Aorta (tissue), 5 donors: ENCODE data around the gene CDHR1. TPM values are rescaled to one million over a fixed set of nuclear protein-coding genes. Genes with fewer than 3 reads are reported as not detected.

ENCODE experiments used
- ATAC-seq: fragments of 200-7000 bp; cut with Tn5 transposase; one replicate; pipeline ENCODE4 v1.9.1; 2022; ENCODE audit warnings: moderate library complexity; ENCODE audit not compliant: low FRiP score
- DNase-seq, 2 donors: peaks; one replicate each; pipeline ENCODE4 v3.0.0-alpha.2; 2020
- H3K27ac ChIP-seq, 2 donors: one replicate each; pipeline ENCODE4 v1.5.1; 2013; ENCODE audit warnings: low read length in 2 of 2, mild to moderate bottlenecking in 2 of 2, moderate library complexity in 2 of 2, control low read depth in 1 of 2, inconsistent platforms in 1 of 2, low read depth in 1 of 2
- H3K27me3 ChIP-seq, 2 donors: one replicate each; pipeline ENCODE4 v1.6.1; 2013; ENCODE audit warnings: control low read depth in 1 of 2, low read length in 1 of 2, mild to moderate bottlenecking in 1 of 2, moderate library complexity in 1 of 2; ENCODE audit not compliant: insufficient read depth in 2 of 2, control insufficient read depth in 1 of 2
- H3K36me3 ChIP-seq, 2 donors: one replicate each; pipeline ENCODE4 v1.6.1; 2013; ENCODE audit warnings: control low read depth in 1 of 2, low read length in 1 of 2, mild to moderate bottlenecking in 1 of 2; ENCODE audit not compliant: insufficient read depth in 2 of 2, control insufficient read depth in 1 of 2
- H3K4me1 ChIP-seq, 2 donors: one replicate each; pipeline ENCODE4 v1.6.1; 2013; ENCODE audit warnings: low read length in 2 of 2, control low read depth in 1 of 2, mild to moderate bottlenecking in 1 of 2, moderate library complexity in 1 of 2; ENCODE audit not compliant: insufficient read depth in 2 of 2, control insufficient read depth in 1 of 2
- H3K4me3 ChIP-seq, 2 donors: one replicate each; pipeline ENCODE4 v1.5.1; 2013; ENCODE audit warnings: low read length in 2 of 2, control low read depth in 1 of 2, mild to moderate bottlenecking in 1 of 2
- H3K9me3 ChIP-seq: one replicate; pipeline ENCODE4 v1.6.1; 2013; ENCODE audit warnings: mild to moderate bottlenecking, low read length; ENCODE audit not compliant: control insufficient read depth
- WGBS, 2 donors: extraction: QIAGEN DNeasy Blood & Tissue Kit; methylation state at CpG; one replicate each; pipeline ENCODE4 v1.1.7; 2013; 5-methylcytosine and 5-hydroxymethylcytosine counted together
- intact Hi-C, 2 donors: fragments of 100-400 bp; cut with DNase I; formaldehyde crosslinking; loops; one replicate each; pipeline versions ENCODE4 v1.14.2 to v1.15.0; 2022
- polyA plus RNA-seq, 2 donors: library from polyadenylated mRNA; stranded (reverse); fragments of 200-250 nt; gene quantifications; one replicate each; pipeline ENCODE4 v1.2.3, GENCODE V29; 2013
- total RNA-seq, 2 donors: library from RNA; stranded (reverse); fragmentation: NEBNext Ultra II Directional; extraction: Animal tissue kit (Norgen Biotek cat#: 25700); gene quantifications; one replicate each; pipeline ENCODE4 v1.2.1, GENCODE V29; 2021
- donor health status: healthy with polysubstance abuse.
- donor health status: Bipolar disorder and iron deficiency.
- donor health status: DM: no; HTN: no; CAD: no.
- donor health status: DM: no; HTN: no; CAD: no.
- donor health status: DM: yes; HTN: yes; CAD: no.

Gene CDHR1
- total and polyA plus RNA-seq, 4 donors = 0.32 to 0.42 TPM; not detected in 2

DNA sequence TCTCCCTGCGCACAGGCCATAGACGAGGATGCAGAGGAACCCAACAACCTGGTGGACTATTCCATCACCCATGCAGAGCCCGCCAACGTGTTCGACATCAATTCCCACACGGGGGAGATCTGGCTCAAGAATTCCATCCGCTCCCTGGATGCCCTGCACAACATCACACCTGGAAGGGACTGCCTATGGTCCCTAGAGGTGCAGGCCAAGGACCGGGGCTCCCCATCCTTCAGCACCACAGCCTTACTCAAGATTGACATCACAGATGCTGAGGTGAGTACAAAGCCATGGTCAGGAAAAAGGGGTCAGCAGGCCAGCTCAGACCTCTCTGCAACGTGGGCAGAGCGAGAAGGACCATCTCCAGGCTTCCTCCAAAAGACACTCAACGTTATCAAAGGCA lies 18.7 kb downstream of the CDHR1 start:
- Histone ChIP-seq H3K27me3 (no peaks in the 10 kb centered on the region), H3K27ac (no peak overlapping the region), H3K4me1 (no peaks in the 10 kb centered on the region), H3K4me3 (no peak overlapping the region), H3K9me3 (no peaks in the 10 kb centered on the region), H3K36me3 (no peaks in the 10 kb centered on the region)
- 87% methylated on average over 11 of the region's 11 CpGs for WGBS, 2 donors
- ATAC-seq (no peak), DNase-seq (no peak)
- intact Hi-C loops = no loop called here

DNA sequence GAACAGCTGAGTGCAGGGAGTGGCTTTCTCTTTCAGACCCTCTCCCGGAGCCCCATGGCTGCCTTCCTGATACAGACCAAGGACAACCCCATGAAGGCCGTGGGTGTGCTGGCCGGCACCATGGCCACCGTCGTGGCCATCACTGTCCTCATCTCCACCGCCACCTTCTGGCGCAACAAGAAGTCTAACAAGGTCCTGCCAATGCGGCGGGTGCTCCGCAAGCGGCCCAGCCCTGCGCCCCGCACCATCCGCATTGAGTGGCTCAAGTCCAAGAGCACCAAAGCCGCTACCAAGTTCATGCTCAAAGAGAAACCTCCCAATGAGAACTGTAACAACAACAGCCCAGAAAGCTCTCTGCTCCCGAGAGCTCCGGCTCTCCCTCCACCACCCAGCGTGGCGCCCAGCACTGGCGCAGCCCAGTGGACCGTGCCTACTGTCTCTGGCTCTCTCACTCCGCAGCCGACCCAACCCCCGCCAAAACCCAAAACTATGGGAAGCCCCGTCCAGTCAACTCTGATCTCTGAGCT lies 19.8 kb downstream of the CDHR1 start:
- intact Hi-C loops = no loop called here
- WGBS, 2 donors = 65 to 83% methylated on average over 24 to 25 of the region's 25 CpGs
- H3K4me1 ChIP-seq = no peaks in the 10 kb centered on the region
- ATAC-seq (no peak), DNase-seq (no peak)
- no peak overlapping the region for H3K27ac ChIP-seq
- H3K9me3 ChIP-seq = no peaks in the 10 kb centered on the region
- H3K4me3 ChIP-seq = no peak overlapping the region
- no peaks in the 10 kb centered on the region for H3K36me3 ChIP-seq
- H3K27me3 ChIP-seq = no peaks in the 10 kb centered on the region

- Histone ChIP-seq H3K36me3 (no peaks in the 10 kb centered on the region), H3K4me1 (no peaks in the 10 kb centered on the region), H3K27me3 (no peaks in the 10 kb centered on the region), H3K27ac (no peak overlapping the region), H3K9me3 (no peaks in the 10 kb centered on the region), H3K4me3 (no peak overlapping the region)
- WGBS, 2 donors = 52 to 55% methylated on average over 12 of the region's 12 CpGs
- ATAC-seq (no peak), DNase-seq (no peak)
- intact Hi-C loops = no loop called here
These were observed 20.4 kb downstream of the CDHR1 start for GRCh38 chr10:84214612-84215235.

GRCh38 chr10:84216834-84217233 lies 22.5 kb downstream of the CDHR1 start:
- no peak for DNase-seq
- H3K36me3 ChIP-seq = no peaks in the 10 kb centered on the region
- H3K27me3 ChIP-seq = no peaks in the 10 kb centered on the region
- H3K9me3 ChIP-seq = no peaks in the 10 kb centered on the region
- no peak overlapping the region for H3K27ac ChIP-seq
- H3K4me3 ChIP-seq = no peak overlapping the region
- 81 to 84% methylated on average over 9 of the region's 9 CpGs for WGBS, 2 donors
- intact Hi-C loops = no loop called here
- no peak for ATAC-seq
- no peaks in the 10 kb centered on the region for H3K4me1 ChIP-seq

DNA sequence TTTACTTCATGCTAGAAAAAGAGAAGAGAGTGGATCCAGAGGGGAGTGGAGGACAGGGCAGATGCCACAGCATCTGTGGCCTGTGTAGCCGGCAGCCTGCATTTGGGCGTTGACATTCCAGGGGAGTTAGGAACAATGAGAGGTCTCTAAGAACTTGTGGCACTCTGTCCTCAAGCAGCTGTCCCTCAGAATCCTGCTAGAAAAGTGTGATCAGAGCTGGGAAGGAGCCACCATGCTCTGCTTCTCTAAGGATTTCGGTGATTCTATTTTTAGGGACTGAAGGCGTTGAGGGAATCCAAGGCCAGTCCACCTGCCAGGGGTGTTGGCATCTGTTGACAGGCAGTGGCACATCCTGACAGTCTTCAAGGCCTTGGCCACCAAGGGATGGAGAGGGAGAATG lies 23.4 kb downstream of the CDHR1 start:
- H3K4me3 ChIP-seq = no peak overlapping the region
- H3K27ac ChIP-seq = no peak overlapping the region
- no peak for DNase-seq
- H3K4me1 ChIP-seq = no peaks in the 10 kb centered on the region
- no peak for ATAC-seq
- WGBS, 2 donors = 84 to 87% methylated on average over 4 of the region's 4 CpGs
- no peaks in the 10 kb centered on the region for H3K27me3 ChIP-seq
- H3K36me3 ChIP-seq = no peaks in the 10 kb centered on the region
- intact Hi-C loops = no loop called here
- no peaks in the 10 kb centered on the region for H3K9me3 ChIP-seq

DNA sequence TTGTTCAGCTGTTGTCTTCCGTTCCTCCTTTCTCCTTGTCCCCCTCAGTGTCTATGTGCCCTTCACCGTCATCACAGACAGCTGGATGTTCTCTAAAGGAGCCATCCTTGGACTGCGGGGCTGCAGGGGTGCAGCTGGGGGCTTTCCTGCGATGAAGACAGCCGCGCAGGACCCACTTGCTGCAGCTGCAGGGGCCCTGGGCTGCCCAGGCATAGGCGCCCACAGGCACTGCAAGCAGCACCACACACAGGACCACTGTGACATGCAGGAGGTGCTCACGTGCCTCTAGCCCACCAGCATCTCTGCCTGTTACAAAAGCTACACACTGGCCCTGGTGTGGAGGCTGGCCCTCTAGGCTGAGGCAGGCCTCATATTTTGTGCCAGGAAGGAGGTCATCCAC lies 27.6 kb downstream of the CDHR1 start:
- Histone ChIP-seq H3K27me3 (no peaks in the 10 kb centered on the region), H3K9me3 (peaks cover 2% of the 10 kb centered on the region), H3K4me3 (no peak overlapping the region), H3K36me3 (no peaks in the 10 kb centered on the region), H3K27ac (no peak overlapping the region), H3K4me1 (no peaks in the 10 kb centered on the region)
- no peak for ATAC-seq
- DNase-seq = no peak
- WGBS, 2 donors = 70 to 85% methylated on average over 8 of the region's 8 CpGs
- intact Hi-C loops = no loop called here

DNA sequence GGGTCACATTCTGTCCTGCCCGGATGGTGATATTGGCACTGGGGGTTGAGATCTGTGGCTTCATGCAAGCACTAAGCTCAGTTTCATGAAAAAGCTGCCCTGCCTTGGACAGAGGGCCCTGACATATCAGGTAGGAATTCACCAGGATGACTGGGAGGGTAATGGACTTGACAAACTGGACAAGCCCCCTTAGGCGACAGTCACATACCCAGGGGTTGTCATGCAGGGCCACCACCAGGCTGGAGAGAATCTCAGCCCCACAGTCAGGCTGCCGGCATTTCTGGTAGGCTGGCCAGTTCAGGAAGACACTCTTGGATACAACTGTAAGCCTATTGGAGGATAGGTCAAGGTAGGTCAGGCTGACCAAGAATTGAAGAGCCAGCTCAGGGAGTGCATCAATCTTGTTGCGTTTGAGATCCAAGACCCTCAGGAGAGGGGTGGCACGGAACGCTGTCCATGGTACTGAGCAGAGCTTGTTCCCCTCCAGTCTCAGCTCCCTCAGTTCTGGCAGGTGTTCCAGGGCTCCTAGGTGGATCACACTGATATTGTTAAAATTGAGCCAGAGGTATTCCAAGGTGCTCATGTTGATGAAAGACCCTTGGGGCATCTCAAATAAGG lies 30.2 kb downstream of the CDHR1 start:
- H3K36me3 ChIP-seq = no peaks in the 10 kb centered on the region
- H3K27ac ChIP-seq = no peak overlapping the region
- peaks cover 2% of the 10 kb centered on the region for H3K9me3 ChIP-seq
- ATAC-seq = no peak
- DNase-seq = no peak
- peaks cover 0 to 1% of the 10 kb centered on the region in 2 donors for H3K27me3 ChIP-seq
- WGBS, 2 donors = 48 to 57% methylated on average over 6 of the region's 6 CpGs
- no peak overlapping the region for H3K4me3 ChIP-seq
- intact Hi-C loops = no loop called here
- no peaks in the 10 kb centered on the region for H3K4me1 ChIP-seq

GRCh38 chr10:84225427-84226173 lies 31.3 kb downstream of the CDHR1 start, which contains the start of gene LRIT2:
LRIT2 (minus strand) TSS chr10:84225544; CDS start chr10:84225520, 24 bp downstream.
- WGBS, 2 donors = 65 to 70% methylated on average over 6 of the region's 6 CpGs
- H3K9me3 ChIP-seq = peaks cover 2% of the 10 kb centered on the region

More at GRCh38 chr10:84225427-84226173, 31.3 kb downstream of the CDHR1 start, which contains the start of gene LRIT2:
- Histone ChIP-seq H3K4me3 (no peak within 1 kb of the TSS), H3K27ac (no peak within 1 kb of the TSS), H3K4me1 (no peaks in the 10 kb centered on the region), H3K27me3 (peaks cover 0 to 1% of the 10 kb centered on the region in 2 donors), H3K36me3 (no peaks in the 10 kb centered on the region)
- DNase-seq (no peak), ATAC-seq (no peak)
- intact Hi-C loops = no loop called here
